KOPT-K1 (cell line): ENCODE data around the gene SH3RF2.
"Not testable (repeated sequence)": the region's sequence is repeated elsewhere in the genome, so short reads cannot be mapped to it uniquely, and the experiment has no call there.

ENCODE experiments used
- H3K27ac ChIP-seq: fragments of 200-600 bp; sonication (generic); 2 replicates; pipeline ENCODE4 v1.5.1; 2016; ENCODE audit warnings: antibody characterized with exemption, mild to moderate bottlenecking, low read depth, low read length; ENCODE audit not compliant: poor library complexity, severe bottlenecking
- H3K36me3 ChIP-seq: fragments of 200-600 bp; sonication (generic); 2 replicates; pipeline ENCODE4 v1.5.1; 2017; ENCODE audit warnings: antibody characterized with exemption, mild to moderate bottlenecking, low read length, moderate library complexity; ENCODE audit not compliant: insufficient read depth
- H3K9me3 ChIP-seq: fragments of 200-600 bp; sonication (generic); 2 replicates; pipeline ENCODE4 v1.5.1; 2017; ENCODE audit warnings: antibody characterized with exemption, low read length, mild to moderate bottlenecking; ENCODE audit not compliant: insufficient read depth, poor library complexity, severe bottlenecking

The SH3RF2 gene

GRCh38 chr5:146098047-146098446, 161.7 kb downstream of the SH3RF2 start:
- H3K9me3 ChIP-seq, result no peaks in the 10 kb centered on the region
- no peaks in the 10 kb centered on the region for H3K36me3 ChIP-seq
- no peak overlapping the region for H3K27ac ChIP-seq

- no peak overlapping the region for H3K27ac ChIP-seq
- H3K9me3 ChIP-seq, result no peaks in the 10 kb centered on the region
- peaks cover 16% of the 10 kb centered on the region; the same call in 1 of the 2 replicates for H3K36me3 ChIP-seq
Observed at GRCh38 chr5:146101646-146102045, 165.3 kb downstream of the SH3RF2 start.

GRCh38 chr5:146103594-146103993, 167.2 kb downstream of the SH3RF2 start:
- H3K9me3 ChIP-seq, result no peaks in the 10 kb centered on the region
- peaks cover 16% of the 10 kb centered on the region; the same call in 1 of the 2 replicates for H3K36me3 ChIP-seq
- no peak overlapping the region for H3K27ac ChIP-seq

GRCh38 chr5:146105477-146105876, 169.1 kb downstream of the SH3RF2 start, which contains the start of gene PLAC8L1:
Gene PLAC8L1 (minus strand): TSS chr5:146105577. CDS start chr5:146104311, 1,266 bp downstream.
- no peaks in the 10 kb centered on the region for H3K9me3 ChIP-seq
- H3K27ac ChIP-seq, result no peak within 1 kb of the TSS
- peaks cover 16% of the 10 kb centered on the region for H3K36me3 ChIP-seq

GRCh38 chr5:146107901-146108300, 171.5 kb downstream of the SH3RF2 start:
- Histone ChIP-seq H3K36me3 (peaks cover 27% of the 10 kb centered on the region), H3K9me3 (no peaks in the 10 kb centered on the region), H3K27ac (no peak overlapping the region)

GRCh38 chr5:146108870-146109269, 172.5 kb downstream of the SH3RF2 start:
- not testable (repeated sequence) for H3K27ac ChIP-seq, H3K9me3 ChIP-seq
- peaks cover 32% of the 10 kb centered on the region for H3K36me3 ChIP-seq

- H3K9me3 ChIP-seq, result no peaks in the 10 kb centered on the region
- no peak overlapping the region for H3K27ac ChIP-seq
- peaks cover 32% of the 10 kb centered on the region for H3K36me3 ChIP-seq
Observed at GRCh38 chr5:146109379-146109778, 173.0 kb downstream of the SH3RF2 start.

GRCh38 chr5:146111409-146111808, 175.0 kb downstream of the SH3RF2 start:
- H3K36me3 ChIP-seq, result peaks cover 46% of the 10 kb centered on the region
- peak overlapping the region; percentile 38 for H3K27ac ChIP-seq
- no peaks in the 10 kb centered on the region for H3K9me3 ChIP-seq

GRCh38 chr5:146112476-146112875, 176.1 kb downstream of the SH3RF2 start:
- Histone ChIP-seq H3K9me3 (no peaks in the 10 kb centered on the region), H3K36me3 (peaks cover 56% of the 10 kb centered on the region), H3K27ac (no peak overlapping the region)
